GM12864 (cell line): ENCODE data around the gene IL17RC.

ENCODE experiments used
- DNase-seq: peaks from one replicate; pipeline ENCODE4 v3.0.0-alpha.2; 2011; ENCODE audit warnings: low read depth
- H3K4me3 ChIP-seq: 2 replicates; pipeline ENCODE4 v1.5.1; 2011; ENCODE audit warnings: mild to moderate bottlenecking, low read depth, low read length, control low read depth
- CTCF ChIP-seq: IDR thresholded peaks from 2 replicates; pipeline ENCODE4 v1.5.1; 2011; ENCODE audit warnings: low read depth, mild to moderate bottlenecking, moderate library complexity, low read length, control low read depth, inconsistent platforms; ENCODE audit errors: missing control alignments

Gene IL17RC

DNA sequence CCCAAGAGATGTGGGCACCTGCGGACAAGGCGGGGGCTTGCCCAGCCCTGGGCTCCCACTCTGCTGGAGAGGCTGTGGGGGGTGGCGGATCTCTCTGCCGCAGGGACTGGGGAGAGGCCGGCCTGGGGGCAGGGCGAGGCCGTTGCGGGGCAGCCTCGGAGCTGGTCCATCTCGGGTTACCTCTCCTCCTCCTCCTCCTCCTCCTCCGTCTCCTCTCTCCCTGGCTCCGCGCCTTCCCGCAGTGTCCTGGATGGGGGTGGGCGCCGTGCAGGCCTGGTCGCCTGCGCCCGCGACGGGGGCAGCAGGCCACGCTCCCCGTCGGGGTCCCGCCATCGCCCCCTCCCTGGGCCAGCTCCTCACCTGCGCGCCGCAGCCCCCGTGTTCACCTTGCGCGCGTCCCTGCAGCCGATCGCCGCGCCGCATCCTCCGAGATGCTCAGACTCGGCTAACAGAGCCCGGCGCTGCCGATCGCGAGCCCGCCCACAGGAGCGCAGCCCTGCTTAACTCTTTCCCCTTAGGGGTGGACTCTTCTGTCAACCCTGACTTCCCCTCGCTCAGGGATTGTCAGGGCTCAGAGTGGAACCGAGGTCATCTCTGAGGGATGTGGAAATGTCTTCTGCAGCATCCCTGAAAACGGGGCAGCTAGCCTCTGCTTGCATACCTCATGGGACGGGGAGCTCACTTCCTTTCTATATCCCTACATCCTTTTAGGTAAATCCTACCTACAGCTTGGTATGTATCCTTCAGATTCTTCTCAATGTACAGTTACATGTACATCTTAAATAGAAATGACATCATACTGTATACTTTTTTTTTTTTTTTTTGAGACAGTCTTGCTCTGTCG is 35.3 kb downstream of the IL17RC start, which contains the start of gene PRRT3:
Gene PRRT3, minus strand, starts transcription at position 447 of the 844 bp plus-strand sequence. CDS start 2,293 bp downstream, outside the sequence.
- DNase-seq, result no peak
- TF ChIP-seq CTCF, result no peak
- H3K4me3 ChIP-seq, result peak within 1 kb of the TSS; percentile 91

DNA sequence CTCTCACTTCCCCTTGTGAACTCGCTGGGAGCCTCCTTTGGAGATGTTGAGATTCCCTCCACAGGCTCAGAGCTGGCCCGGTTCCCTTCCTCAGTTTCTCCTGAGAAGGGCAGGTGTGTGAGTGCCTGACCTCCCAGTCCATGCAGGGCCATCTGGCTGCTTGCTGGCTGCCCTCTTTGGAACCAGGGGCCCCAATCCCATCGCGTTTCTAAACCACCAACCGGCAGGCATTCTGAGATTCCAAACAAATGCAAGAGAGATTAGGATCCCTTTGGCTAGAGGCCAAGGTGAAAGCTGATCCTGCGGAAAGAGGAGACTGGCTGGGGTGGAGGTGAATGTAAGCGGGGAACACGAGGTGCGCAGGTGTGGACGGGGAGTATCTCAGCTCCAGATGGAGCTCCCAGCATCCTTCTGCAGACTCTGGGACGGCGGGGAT is 38.2 kb downstream of the IL17RC start:
- DNase-seq, result no peak
- H3K4me3 ChIP-seq, result no peak overlapping the region
- TF ChIP-seq CTCF, result no peak

- no peak for DNase-seq
- TF ChIP-seq CTCF, result no peak
- H3K4me3 ChIP-seq, result no peak overlapping the region
Observed at GRCh38 chr3:9955611-9956352, 38.9 kb downstream of the IL17RC start.

DNA sequence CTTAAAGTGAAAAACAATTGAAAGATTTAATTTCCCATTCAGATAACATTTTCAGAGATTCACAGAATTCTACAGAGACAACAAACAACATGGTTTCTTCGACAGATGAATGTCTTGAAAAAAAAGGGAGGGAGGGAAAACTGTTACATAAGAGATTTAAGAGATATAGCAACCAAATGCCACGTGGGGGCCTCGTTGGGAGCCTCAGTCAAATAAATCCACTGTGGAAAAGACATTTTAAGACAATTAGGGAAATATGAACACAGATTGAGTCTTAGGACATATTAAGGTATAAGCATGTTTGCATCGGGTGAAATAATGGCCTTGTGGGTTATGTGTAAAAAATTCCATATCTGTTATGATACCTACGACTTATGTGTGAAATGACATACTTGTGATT is 40.3 kb downstream of the IL17RC start:
- no peak for TF ChIP-seq CTCF
- no peak overlapping the region for H3K4me3 ChIP-seq
- DNase-seq, result no peak

GRCh38 chr3:9965200-9965875 is 48.4 kb downstream of the IL17RC start:
- no peak for TF ChIP-seq CTCF
- DNase-seq, result no peak
- no peak overlapping the region for H3K4me3 ChIP-seq

- no peak for TF ChIP-seq CTCF
- no peak for DNase-seq
- no peak overlapping the region for H3K4me3 ChIP-seq
Observed at GRCh38 chr3:9966841-9967240, 49.9 kb downstream of the IL17RC start.
